Amniotic epithelial cell (primary cell): Measurements from ENCODE around the gene PARP1.
"Not testable (repeated sequence)": the region's sequence is repeated elsewhere in the genome, so short reads cannot be mapped to it uniquely, and the experiment has no call there.

Source experiments
- DNase-seq: peaks from one replicate; pipeline ENCODE4 v3.0.0-alpha.2; 2010; ENCODE audit warnings: low read depth

PARP1 gene

GRCh38 chr1:226350519-226350865, 57.4 kb downstream of the PARP1 start:
- no peak for DNase-seq

DNA sequence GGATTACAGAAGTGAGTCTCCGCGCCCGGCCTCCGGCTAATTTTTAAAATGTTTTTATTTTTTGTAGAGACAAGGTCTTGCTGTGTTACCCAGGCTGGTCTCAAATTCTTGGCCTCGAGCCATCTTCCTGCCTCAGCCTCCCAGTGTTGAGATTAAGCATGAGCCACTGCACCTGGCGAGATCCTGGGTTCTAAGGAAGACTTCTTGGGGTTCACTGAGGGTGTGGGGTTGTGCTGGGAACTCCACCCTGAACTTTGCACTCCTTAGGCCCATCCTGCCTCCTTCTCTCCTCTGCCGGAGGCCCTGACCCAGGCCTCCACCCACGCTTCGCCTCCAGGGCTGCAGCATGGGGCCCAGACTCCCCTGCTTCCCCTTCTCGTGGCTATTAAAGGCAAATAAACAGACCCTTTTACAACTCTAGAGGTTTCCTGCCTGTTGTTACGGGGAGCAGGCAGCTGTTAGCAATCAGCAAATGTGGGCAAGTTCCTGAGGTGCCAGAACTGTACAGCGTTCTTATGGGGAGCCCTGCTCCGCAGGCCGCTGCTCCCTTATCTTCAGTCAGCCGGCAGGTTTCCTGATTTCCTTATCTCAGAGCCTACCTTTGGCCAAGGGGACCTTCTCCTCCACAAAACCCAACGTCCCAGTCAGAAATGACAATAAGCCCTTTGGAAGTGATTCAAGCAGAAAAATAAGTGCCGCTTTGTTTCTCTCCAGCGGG, 57.9 kb downstream of the PARP1 start:
- DNase-seq: no peak

- DNase-seq: no peak
Measured at GRCh38 chr1:226349081-226349480, 58.8 kb downstream of the PARP1 start.

- no peak for DNase-seq
Measured at GRCh38 chr1:226344441-226345259, 63.2 kb downstream of the PARP1 start.

DNA sequence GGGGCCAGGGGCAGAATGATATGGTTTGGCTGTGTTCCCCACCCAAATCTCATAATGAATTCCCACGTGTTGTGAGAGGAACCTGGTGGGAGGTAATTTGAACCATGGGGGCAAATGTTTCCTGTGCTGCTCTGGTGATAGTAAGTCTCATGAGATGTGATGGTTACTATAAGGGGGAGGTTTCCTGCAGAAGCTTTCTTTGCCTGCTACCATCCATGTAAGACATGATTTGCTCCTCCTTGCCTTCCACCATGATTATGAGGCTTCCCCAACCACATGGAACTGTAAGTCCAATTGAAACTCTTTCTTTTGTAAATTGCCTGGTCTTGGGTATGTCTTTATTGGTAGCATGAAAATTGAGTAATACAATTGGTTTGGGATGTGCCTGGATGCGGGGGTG, 65.2 kb downstream of the PARP1 start:
- no peak for DNase-seq

DNA sequence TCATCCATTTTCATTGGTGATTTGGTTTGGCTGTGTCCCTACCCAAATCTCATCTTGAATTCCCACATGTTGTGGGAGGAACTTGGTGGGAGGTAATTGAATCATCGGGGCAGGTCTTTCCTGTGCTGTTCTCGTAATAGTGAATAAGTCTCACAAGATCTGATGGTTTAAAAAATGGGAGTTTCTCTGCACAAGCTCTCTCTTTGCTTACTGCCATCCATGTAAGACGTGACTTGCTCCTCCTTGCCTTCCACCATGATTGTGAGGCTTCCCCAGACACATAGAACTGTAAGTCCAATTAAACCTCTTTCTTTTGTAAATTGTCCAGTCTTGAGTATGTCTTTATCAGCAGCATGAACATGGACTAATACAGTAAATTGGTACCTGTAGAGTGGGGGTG, 67.8 kb downstream of the PARP1 start:
- not testable (repeated sequence) for DNase-seq

- DNase-seq: no peak
Measured at GRCh38 chr1:226337276-226337875, 70.5 kb downstream of the PARP1 start.

DNA sequence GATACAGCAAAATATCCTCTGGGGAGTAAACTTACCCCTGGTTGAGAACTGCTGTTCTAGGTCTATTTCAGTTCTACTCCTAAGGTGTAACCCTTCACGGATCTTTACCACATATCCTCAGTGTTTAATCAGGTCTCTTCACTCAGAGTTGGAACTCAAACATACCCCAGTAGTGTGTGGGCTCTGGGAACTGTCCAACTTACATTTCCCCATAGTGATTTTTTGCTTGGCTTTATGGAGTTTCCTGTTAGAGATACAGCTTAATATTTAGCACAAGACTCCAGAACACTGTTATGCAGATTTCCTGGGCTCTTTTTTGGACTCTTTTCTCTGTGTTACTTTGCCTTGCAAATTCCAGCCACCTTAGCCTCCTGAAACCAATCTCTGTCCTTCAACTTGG, 72.2 kb downstream of the PARP1 start:
- no peak for DNase-seq

DNA sequence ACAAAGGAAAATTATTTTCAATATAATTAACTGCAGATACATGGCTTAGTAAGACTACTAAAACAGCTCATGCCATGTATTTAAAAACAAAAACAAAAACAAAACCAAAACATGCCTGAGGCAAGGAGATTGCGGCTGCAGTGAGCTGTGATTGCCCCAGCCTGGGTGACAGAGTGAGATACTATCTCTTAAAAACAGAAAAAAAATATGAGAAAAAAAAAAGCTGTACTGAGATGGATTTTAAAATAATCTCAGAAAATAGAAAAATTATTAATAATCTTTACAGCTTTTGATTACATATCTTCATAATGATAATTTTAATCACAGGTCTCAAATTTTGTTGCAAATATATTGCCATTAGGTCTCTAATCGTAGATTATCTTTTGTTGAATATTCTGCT, 74.9 kb downstream of the PARP1 start:
- DNase-seq: no peak

DNA sequence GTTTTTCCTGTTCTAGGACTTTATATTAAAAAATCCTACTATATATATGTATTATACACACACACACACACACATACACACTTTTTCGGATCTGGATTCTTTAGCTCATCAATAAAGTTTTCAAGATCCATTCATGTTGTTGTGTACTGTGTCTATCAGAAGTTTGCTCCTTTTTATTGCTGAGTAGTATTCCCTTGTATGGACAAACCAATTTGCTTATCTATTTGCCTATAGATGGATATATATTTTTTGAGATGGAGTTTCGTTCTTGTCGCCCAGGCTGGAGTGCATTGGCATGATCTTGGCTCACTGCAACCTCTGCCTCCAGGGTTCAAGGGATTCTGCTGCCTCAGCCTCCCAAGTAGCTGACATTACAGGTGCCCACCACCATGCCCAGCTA, 78.7 kb downstream of the PARP1 start:
- no peak for DNase-seq

- DNase-seq: no peak
Measured at GRCh38 chr1:226327761-226328162, 80.1 kb downstream of the PARP1 start.

DNA sequence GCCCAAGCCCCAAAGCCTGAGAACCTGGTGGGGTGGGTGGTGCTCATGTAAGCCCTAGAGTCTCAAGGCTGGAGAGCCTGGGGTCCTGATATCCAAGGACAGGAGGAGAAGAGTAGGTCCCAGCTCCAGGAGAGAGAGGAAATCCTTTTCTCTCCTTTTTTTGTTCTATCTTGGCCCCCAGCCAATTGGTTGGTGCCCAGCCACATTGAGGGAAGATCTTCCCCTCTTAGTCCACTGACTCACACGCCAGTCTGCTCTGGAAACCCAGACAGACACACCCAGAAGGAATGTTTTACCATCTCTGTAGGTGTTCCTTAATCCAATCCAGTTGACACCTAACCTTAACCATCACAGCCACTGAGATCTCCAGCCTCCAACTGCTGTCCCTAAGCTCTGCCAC, 82.7 kb downstream of the PARP1 start:
- no peak for DNase-seq

GRCh38 chr1:226324479-226324878, 83.4 kb downstream of the PARP1 start:
- DNase-seq: no peak

- no peak for DNase-seq
Measured at GRCh38 chr1:226322986-226323385, 84.9 kb downstream of the PARP1 start.

GRCh38 chr1:226320930-226321329, 87.0 kb downstream of the PARP1 start:
- DNase-seq: no peak

GRCh38 chr1:226318471-226318870, 89.4 kb downstream of the PARP1 start:
- no peak for DNase-seq

GRCh38 chr1:226314055-226314454, 93.8 kb downstream of the PARP1 start:
- DNase-seq: no peak

- no peak for DNase-seq
Measured at GRCh38 chr1:226312065-226312464, 95.8 kb downstream of the PARP1 start.

- DNase-seq: no peak
Measured at GRCh38 chr1:226311376-226311775, 96.5 kb downstream of the PARP1 start.
